HEK293T (cell line): ENCODE results near the gene LRRC8C.

ENCODE experiments used
- ELF4 ChIP-seq: fragments of 450-650 bp; IDR thresholded peaks from 2 replicates; pipeline ENCODE4 v1.6.1; 2017; ENCODE audit warnings: antibody characterized with exemption
- FOXM1 ChIP-seq: fragments of 450-650 bp; IDR thresholded peaks from 2 replicates; pipeline ENCODE4 v1.6.1; 2017; ENCODE audit warnings: mild to moderate bottlenecking, borderline replicate concordance
- SP1 ChIP-seq: fragments of 450-650 bp; IDR thresholded peaks from 2 replicates; pipeline ENCODE4 v1.6.1; 2017
- TARDBP ChIP-seq: fragments of 450-650 bp; IDR thresholded peaks from 2 replicates; pipeline ENCODE4 v1.6.1; 2016

DNA sequence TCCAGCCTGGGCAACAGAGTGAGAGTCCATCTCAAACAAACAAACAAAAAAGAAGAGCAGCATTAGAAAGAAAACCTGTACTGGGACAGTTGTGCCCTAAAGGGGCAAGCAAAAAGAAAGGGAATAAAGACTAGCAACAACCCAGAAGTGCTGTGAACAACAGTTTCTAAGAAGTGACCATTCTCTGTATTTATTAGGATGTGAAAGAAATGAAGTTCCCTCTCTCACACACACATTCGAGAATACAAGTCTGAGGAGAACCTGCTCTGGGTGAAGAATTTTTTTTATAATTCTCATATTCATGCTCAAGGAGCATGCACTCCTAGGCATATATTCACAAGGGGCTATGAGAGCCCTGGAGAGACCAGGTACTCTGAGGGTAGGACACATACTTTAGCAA, 128.4 kb downstream of the LRRC8C start:
- TF ChIP-seq FOXM1 (no peak), ELF4 (no peak), TARDBP (no peak), SP1 (no peak)
